Effector CD4-positive, alpha-beta T cell (primary cell): ENCODE measurements around the gene ITGB5. TPM values are rescaled to one million over a fixed set of nuclear protein-coding genes. Genes with fewer than 3 reads are reported as not detected.

ENCODE experiments used
- DNase-seq: peaks from one replicate; pipeline ENCODE4 v3.0.0-alpha.2; 2020
- total RNA-seq: gene quantifications from one replicate; lab custom pipeline; 2026; lab: John Stamatoyannopoulos, UW

The ITGB5 gene
- total RNA-seq = not detected

GRCh38 chr3:124887177-124887931, at the start of gene ITGB5:
Gene ITGB5, minus strand, starts transcription at chr3:124887365. Its CDS starts 365 bp downstream, at chr3:124887000.
- DNase-seq = no peak

- DNase-seq = no peak
These were observed 48.8 kb upstream of the ITGB5 start for GRCh38 chr3:124935794-124936542.

- DNase-seq = no peak
These were observed 48.1 kb upstream of the ITGB5 start for GRCh38 chr3:124935264-124935663.

GRCh38 chr3:124934577-124934976, 47.4 kb upstream of the ITGB5 start, which contains the start of gene MUC13:
Gene MUC13, minus strand, starts transcription at chr3:124934751. Its CDS starts 39 bp downstream, at chr3:124934712.
- DNase-seq = no peak

- peak; percentile 42 for DNase-seq
These were observed 41.4 kb upstream of the ITGB5 start for GRCh38 chr3:124928333-124929202.

- no peak for DNase-seq
These were observed 40.4 kb upstream of the ITGB5 start for GRCh38 chr3:124927574-124928045.

- no peak for DNase-seq
These were observed 39.4 kb upstream of the ITGB5 start for GRCh38 chr3:124926426-124927101.

GRCh38 chr3:124924741-124925140, 37.6 kb upstream of the ITGB5 start:
- no peak for DNase-seq

GRCh38 chr3:124923833-124924232, 36.7 kb upstream of the ITGB5 start:
- no peak for DNase-seq

GRCh38 chr3:124920718-124921117, 33.6 kb upstream of the ITGB5 start:
- no peak for DNase-seq

GRCh38 chr3:124919756-124920155, 32.6 kb upstream of the ITGB5 start:
- no peak for DNase-seq

- no peak for DNase-seq
These were observed 31.4 kb upstream of the ITGB5 start for GRCh38 chr3:124918524-124918923.

GRCh38 chr3:124916837-124917409, 29.8 kb upstream of the ITGB5 start:
- no peak for DNase-seq

GRCh38 chr3:124915254-124915653, 28.1 kb upstream of the ITGB5 start:
- DNase-seq = no peak

- no peak for DNase-seq
These were observed 20.8 kb upstream of the ITGB5 start for GRCh38 chr3:124907957-124908356.

GRCh38 chr3:124904835-124905492, 17.8 kb upstream of the ITGB5 start:
- no peak for DNase-seq

GRCh38 chr3:124903896-124904834, 17.0 kb upstream of the ITGB5 start:
- no peak for DNase-seq

- no peak for DNase-seq
These were observed 9.8 kb upstream of the ITGB5 start for GRCh38 chr3:124896824-124897526.

GRCh38 chr3:124895756-124896155, 8.6 kb upstream of the ITGB5 start:
- DNase-seq = no peak
